ENCODE results near the gene NPC1.

- TF ChIP-seq CTCF (IDR thresholded peaks at IDR 0.05) (peak in 4 of 7 experiments; percentile 23 to 31 (median 26)), POLR2A (IDR thresholded peaks at IDR 0.05) (peak; percentile 80 to 95 (median 93))
Measured at GRCh38 chr18:23503038-23503962, 83.0 kb downstream of the NPC1 start, which contains the start of gene RMC1.

All from body of pancreas (tissue), 4 donors.